WTC11 (cell line): ENCODE measurements around the gene FBN3.

Experiments
- CTCF ChIP-seq: fragments of 200-600 bp; IDR thresholded peaks from 2 replicates; pipeline ENCODE4 v1.8.0; 2022; ENCODE audit warnings: antibody characterized with exemption
- MAX ChIP-seq: sonication (generic); formaldehyde crosslinking; IDR thresholded peaks from 2 replicates; pipeline ENCODE4 v1.8.0; 2022; ENCODE audit warnings: mild to moderate bottlenecking, missing genetic modification reagents
- MLX ChIP-seq: sonication (generic); formaldehyde crosslinking; IDR thresholded peaks from 2 replicates; pipeline ENCODE4 v1.8.1; 2023; ENCODE audit warnings: mild to moderate bottlenecking, missing genetic modification reagents, moderate library complexity
- STAT6 ChIP-seq: sonication (generic); formaldehyde crosslinking; conservative IDR thresholded peaks from 2 replicates; pipeline ENCODE4 v1.8.1; 2023; ENCODE audit warnings: mild to moderate bottlenecking, low read depth, missing genetic modification reagents, moderate library complexity
- TCF7 ChIP-seq: sonication (generic); formaldehyde crosslinking; IDR thresholded peaks from 2 replicates; pipeline ENCODE4 v1.8.0; 2022; ENCODE audit warnings: mild to moderate bottlenecking, low read depth, missing genetic modification reagents, moderate library complexity
- USF2 ChIP-seq: sonication (generic); formaldehyde crosslinking; IDR thresholded peaks from 2 replicates; pipeline ENCODE4 v1.8.1; 2023; ENCODE audit warnings: mild to moderate bottlenecking, missing genetic modification reagents, moderate library complexity

- no peak for TF ChIP-seq CTCF
- TF ChIP-seq USF2 = no peak
- no peak for TF ChIP-seq STAT6 (CRISPR knock-in tag)
- no peak for TF ChIP-seq TCF7
- no peak for TF ChIP-seq MLX (CRISPR knock-in tag)
- TF ChIP-seq MAX (CRISPR knock-in tag) = no peak
Measured at GRCh38 chr19:8126511-8126910, 22.9 kb downstream of the FBN3 start.
